Heart right ventricle (tissue), 16 donors: ENCODE measurements around the gene MINPP1. TPM values are rescaled to one million over a fixed set of nuclear protein-coding genes. Genes with fewer than 3 reads are reported as not detected.

Source experiments
- ATAC-seq, 8 donors: fragments of 200-7000 bp; cut with Tn5 transposase; one replicate each; pipeline ENCODE4 v1.9.1; 2020; ENCODE audit warnings: mild to moderate bottlenecking in 8 of 8, moderate library complexity in 8 of 8, moderate number of reproducible peaks in 1 of 8
- DNase-seq, 2 donors: peaks; one replicate each; pipeline ENCODE4 v3.0.0-alpha.2; 2020
- H3K27ac ChIP-seq, 10 donors: fragments of 200-600 bp; sonication (generic) in 2 of 10; one replicate each; pipeline versions ENCODE4 v1.5.0 to v1.8.0; 2020 to 2022; ENCODE audit warnings: mild to moderate bottlenecking in 3 of 10
- H3K27me3 ChIP-seq, 7 donors: fragments of 200-600 bp; one replicate each; pipeline ENCODE4 v1.8.0; 2021 to 2022; ENCODE audit warnings: mild to moderate bottlenecking in 2 of 7
- H3K36me3 ChIP-seq, 9 donors: fragments of 200-600 bp; sonication (generic) in 1 of 9; one replicate each; pipeline versions ENCODE4 v1.5.0 to v1.8.0; 2020 to 2022; ENCODE audit warnings: mild to moderate bottlenecking in 2 of 9
- H3K4me1 ChIP-seq, 9 donors: fragments of 200-600 bp; sonication (generic) in 1 of 9; one replicate each; pipeline versions ENCODE4 v1.5.0 to v1.8.0; 2020 to 2022; ENCODE audit warnings: mild to moderate bottlenecking in 4 of 9
- H3K4me3 ChIP-seq, 10 donors: fragments of 200-600 bp; sonication (generic) in 2 of 10; one replicate each; pipeline versions ENCODE4 v1.5.0 to v1.8.0; 2020 to 2022; ENCODE audit warnings: mild to moderate bottlenecking in 7 of 10, moderate library complexity in 2 of 10
- H3K9me3 ChIP-seq, 11 donors: fragments of 200-600 bp in 10 of 11; sonication (generic) in 2 of 11; one replicate each; pipeline versions ENCODE4 v1.5.0 to v1.8.0; 2013 to 2022; ENCODE audit warnings: mild to moderate bottlenecking in 2 of 11, control low read depth in 1 of 11, moderate library complexity in 1 of 11
- CTCF ChIP-seq, 9 donors: fragments of 200-600 bp; sonication (generic) in 2 of 9; IDR thresholded peaks; one replicate each; pipeline versions ENCODE4 v1.5.0 to v1.8.0; 2021 to 2022; ENCODE audit warnings: antibody characterized with exemption in 9 of 9, mild to moderate bottlenecking in 5 of 9, moderate library complexity in 1 of 9
- WGBS, 2 donors: extraction: QIAGEN DNeasy Blood & Tissue Kit; methylation state at CpG; one replicate each; pipeline ENCODE4 v1.1.7; 2013; ENCODE audit warnings: inconsistent platforms in 1 of 2; 5-methylcytosine and 5-hydroxymethylcytosine counted together
- intact Hi-C, 10 donors: fragments of 100-400 bp; cut with DNase I; formaldehyde crosslinking; loops; one replicate each; pipeline versions ENCODE4 v1.11.1 to v1.14.2; 2022
- polyA plus RNA-seq, 2 donors: library from polyadenylated mRNA; stranded (reverse); fragments of 200-250 nt; gene quantifications; one replicate each; pipeline ENCODE4 v1.2.3, GENCODE V29; 2013
- total RNA-seq, 10 donors: library from RNA; stranded (reverse); fragmentation: NEBNext Ultra II Directional in 3 of 10; extraction: Animal tissue kit (Norgen Biotek cat#: 25700) in 3 of 10; gene quantifications; one replicate each; pipeline versions ENCODE4 v1.2.1 to v1.2.4, GENCODE V29; 2021 to 2023
- donor health status: Arrhythmogenic right ventricular cardiomyopathy.
- donor health status: ischemic (EF 13 %, LVEDD 7.1; RV severe dilation, severe dysfunction).
- donor health status: healthy with polysubstance abuse.
- donor health status: DM: no; HTN: yes; CAD: no.
- donor health status: DM: no; HTN: no; CAD: no.
- donor health status: ischemic (EF 25% LVEDD 6.9; RV normal size, moderate dysfunction).
- donor health status: ischemic (EF 25% LVEDD 5.7; RV mildly dilated, moderate dysfunction).
- donor health status: healthy.
- donor health status: DM: yes; HTN: yes; CAD: no.
- donor health status: Ischemic cardiomyopathy.
- donor health status: ischemic (EF 35%, LVEDD 5.7; RV mildly dilated, moderate dysfunction).
- donor health status: nonischemic (EF 11% LVEDD 7.7; RV severe dilation, severe dysfunction).
- donor health status: DM: yes; HTN: yes; CAD: no.
- donor health status: PGD.
- donor health status: ischemic (EF 29% LVEDD 5.4; RV normal size, mild dysfunction).
- donor health status: nonischemic (EF 23%, LVEDD 6.1; RV moderate dilation, normal function).

Gene MINPP1
- total and polyA plus RNA-seq, 12 donors, result 4.3 to 8.7 (median 5.9) TPM

GRCh38 chr10:87508837-87509236, 4.1 kb downstream of the MINPP1 start:
- H3K36me3 ChIP-seq, result peaks cover 0 to 64% (median 27%) of the 10 kb centered on the region in 9 donors
- WGBS, 2 donors, result 98 to 100% methylated on average over 1 of the region's 1 CpG
- H3K27me3 ChIP-seq, result no peaks in the 10 kb centered on the region
- intact Hi-C loops, result no loop called here
- no peak for DNase-seq
- peaks cover 0 to 34% (median 23%) of the 10 kb centered on the region in 9 donors for H3K4me1 ChIP-seq
- H3K9me3 ChIP-seq, result no peaks in the 10 kb centered on the region
- H3K27ac ChIP-seq, result no peak overlapping the region
- no peak for ATAC-seq
- TF ChIP-seq CTCF (IDR thresholded peaks at IDR 0.05), result no peak
- no peak overlapping the region for H3K4me3 ChIP-seq

- intact Hi-C loops, result no loop called here
- Histone ChIP-seq H3K9me3 (no peaks in the 10 kb centered on the region), H3K27me3 (no peaks in the 10 kb centered on the region), H3K4me1 (peaks cover 0 to 29% (median 19%) of the 10 kb centered on the region in 9 donors), H3K27ac (no peak overlapping the region), H3K4me3 (no peak overlapping the region), H3K36me3 (peaks cover 0 to 76% (median 37%) of the 10 kb centered on the region in 9 donors)
- no peak for ATAC-seq
- WGBS, 2 donors, result 91 to 92% methylated on average over 3 of the region's 3 CpGs
- no peak for TF ChIP-seq CTCF (IDR thresholded peaks at IDR 0.05)
- no peak for DNase-seq
Measured at GRCh38 chr10:87510025-87510424, 5.3 kb downstream of the MINPP1 start.

GRCh38 chr10:87511526-87511925, 6.8 kb downstream of the MINPP1 start:
- ATAC-seq, result no peak
- Histone ChIP-seq H3K27ac (no peak overlapping the region), H3K36me3 (peaks cover 0 to 88% (median 37%) of the 10 kb centered on the region in 9 donors), H3K4me1 (peaks cover 0 to 16% (median 9%) of the 10 kb centered on the region in 9 donors), H3K4me3 (no peak overlapping the region), H3K27me3 (no peaks in the 10 kb centered on the region), H3K9me3 (no peaks in the 10 kb centered on the region)
- 94 to 96% methylated on average over 3 of the region's 3 CpGs for WGBS, 2 donors
- intact Hi-C loops, result no loop called here
- no peak for TF ChIP-seq CTCF (IDR thresholded peaks at IDR 0.05)
- no peak for DNase-seq

GRCh38 chr10:87518937-87519336, 14.2 kb downstream of the MINPP1 start:
- H3K9me3 ChIP-seq, result peaks cover 0 to 10% (median 0%) of the 10 kb centered on the region in 11 donors
- intact Hi-C loops, result no loop called here
- peaks cover 0 to 12% (median 6%) of the 10 kb centered on the region in 9 donors for H3K4me1 ChIP-seq
- no peak overlapping the region for H3K4me3 ChIP-seq
- peaks cover 0 to 91% (median 22%) of the 10 kb centered on the region in 9 donors for H3K36me3 ChIP-seq
- DNase-seq (no peak), ATAC-seq (no peak)
- no peaks in the 10 kb centered on the region for H3K27me3 ChIP-seq
- no peak overlapping the region for H3K27ac ChIP-seq
- TF ChIP-seq CTCF (IDR thresholded peaks at IDR 0.05), result no peak
- WGBS, 2 donors, result 92 to 95% methylated on average over 3 of the region's 3 CpGs
